DLD1 (cell line): ENCODE measurements around the gene ZFHX2.

Experiments
- in situ Hi-C: cut with HindIII; loops from 2 replicates; pipeline ENCODE4 v1.10.0; 2017; ENCODE audit warnings: low sequenced_read_pairs

The ZFHX2 gene

GRCh38 chr14:23561873-23562821 lies 10.6 kb upstream of the ZFHX2 start:
- in situ Hi-C loops: no loop called here

DNA sequence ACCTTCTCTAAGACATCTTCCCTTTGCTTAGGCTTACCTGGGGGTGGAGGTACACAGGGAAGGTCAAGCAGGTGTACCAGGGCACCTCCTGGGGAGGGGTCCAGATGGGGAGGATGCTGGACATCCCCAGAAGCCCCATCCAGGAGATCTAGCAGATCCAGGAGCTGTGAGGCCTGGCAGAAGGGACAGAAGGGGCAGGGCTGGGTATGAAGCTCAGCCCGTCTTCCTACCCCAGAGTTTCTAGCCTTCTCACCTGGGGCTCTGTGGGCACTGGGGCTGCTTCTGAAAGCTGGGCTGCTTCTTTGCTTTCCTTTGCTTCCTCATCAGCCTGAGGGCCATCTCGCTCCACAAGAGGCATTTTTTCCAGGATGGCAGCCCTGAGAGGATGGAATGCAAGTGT lies 9.7 kb upstream of the ZFHX2 start:
- in situ Hi-C loops: no loop called here

GRCh38 chr14:23559926-23560520 lies 8.5 kb upstream of the ZFHX2 start:
- in situ Hi-C loops: no loop called here

GRCh38 chr14:23559010-23559925 lies 7.7 kb upstream of the ZFHX2 start:
- in situ Hi-C loops: no loop called here

DNA sequence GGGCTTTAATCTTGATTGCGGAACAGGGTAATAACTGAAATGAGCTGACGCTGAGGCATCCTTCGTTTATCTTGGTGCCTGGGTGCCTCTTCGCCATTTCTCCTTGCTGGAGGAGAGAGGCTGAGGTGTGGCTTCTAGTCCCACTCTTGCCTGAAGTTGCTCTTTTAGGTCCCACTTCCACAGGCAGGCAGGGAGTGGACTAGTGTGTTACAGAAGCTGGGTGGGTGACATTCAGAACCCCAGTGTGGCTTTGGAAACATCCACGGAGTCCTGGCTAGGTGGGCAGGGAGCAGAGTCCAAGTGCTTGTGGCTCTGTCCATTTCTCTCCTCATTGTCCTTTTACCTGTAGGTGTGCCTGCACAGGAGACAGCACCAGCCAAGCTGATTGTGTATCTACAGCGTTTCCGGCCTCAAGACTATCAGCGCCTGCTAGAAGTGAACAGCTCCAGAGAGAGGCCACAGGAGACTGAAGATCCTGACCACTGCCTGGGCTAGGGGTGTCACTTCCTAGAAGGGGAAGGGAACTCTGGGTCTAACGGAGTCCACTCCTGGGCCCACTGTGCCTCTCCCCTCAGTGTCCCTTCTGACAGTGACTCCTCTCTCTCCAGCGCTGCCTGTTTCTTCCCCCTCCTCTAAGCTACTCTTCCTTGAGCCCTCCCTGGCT lies 6.9 kb upstream of the ZFHX2 start:
- in situ Hi-C loops: no loop called here

DNA sequence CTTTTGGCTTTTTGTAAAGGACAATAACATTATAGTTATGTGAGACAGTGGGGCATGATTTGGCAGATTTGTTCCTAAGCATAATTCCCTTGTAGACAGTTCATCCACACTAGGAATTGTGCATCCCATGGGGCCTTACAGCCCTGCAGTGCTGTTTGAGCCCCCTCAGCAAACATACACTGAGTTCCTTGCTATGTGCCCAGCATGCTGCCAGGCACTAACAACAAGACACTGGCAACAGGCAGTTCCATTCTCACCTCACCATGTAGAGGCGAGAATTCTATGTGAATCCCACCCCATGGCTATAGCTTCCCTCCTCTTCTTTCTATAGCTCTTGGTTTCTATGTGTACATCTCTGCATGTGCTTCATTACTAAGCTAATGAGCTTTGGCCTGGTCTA lies 6.4 kb upstream of the ZFHX2 start:
- in situ Hi-C loops: no loop called here

- in situ Hi-C loops: no loop called here
These were observed 6.0 kb upstream of the ZFHX2 start for GRCh38 chr14:23557521-23557920.

- in situ Hi-C loops: no loop called here
These were observed 5.3 kb upstream of the ZFHX2 start for GRCh38 chr14:23556700-23557440.

GRCh38 chr14:23555882-23556699 lies 4.5 kb upstream of the ZFHX2 start, which contains the start of gene THTPA:
THTPA (plus strand) TSS chr14:23556271; CDS start chr14:23556758, 487 bp downstream.
- in situ Hi-C loops: no loop called here

- in situ Hi-C loops: no loop called here
These were observed 3.9 kb upstream of the ZFHX2 start for GRCh38 chr14:23555533-23555881.

DNA sequence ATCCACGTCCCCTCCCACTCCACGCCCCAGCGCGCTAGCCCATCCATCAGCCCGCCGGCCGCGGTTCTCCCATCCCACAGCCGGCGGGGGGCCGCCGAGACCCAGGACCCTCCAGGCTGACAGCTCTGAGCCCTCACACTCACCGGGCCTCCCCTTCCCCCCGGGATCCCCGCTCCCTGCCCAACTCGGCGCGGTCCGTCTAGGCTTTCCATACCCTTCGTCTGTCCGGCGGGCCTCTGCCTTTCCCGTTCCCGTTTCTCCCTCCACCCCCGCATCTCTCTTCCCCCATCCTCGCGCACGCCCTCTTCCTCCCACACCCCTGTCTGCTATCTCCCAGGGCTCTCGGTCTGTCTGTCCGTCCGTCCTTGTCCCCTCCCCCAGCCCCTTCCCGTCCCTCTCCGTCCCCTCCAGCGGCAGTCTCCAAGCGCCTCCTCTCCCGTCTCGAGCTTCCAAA lies 726 bp downstream of the ZFHX2 start:
- in situ Hi-C loops: no loop called here

GRCh38 chr14:23550131-23550811 lies 1.3 kb downstream of the ZFHX2 start:
- in situ Hi-C loops: no loop called here

DNA sequence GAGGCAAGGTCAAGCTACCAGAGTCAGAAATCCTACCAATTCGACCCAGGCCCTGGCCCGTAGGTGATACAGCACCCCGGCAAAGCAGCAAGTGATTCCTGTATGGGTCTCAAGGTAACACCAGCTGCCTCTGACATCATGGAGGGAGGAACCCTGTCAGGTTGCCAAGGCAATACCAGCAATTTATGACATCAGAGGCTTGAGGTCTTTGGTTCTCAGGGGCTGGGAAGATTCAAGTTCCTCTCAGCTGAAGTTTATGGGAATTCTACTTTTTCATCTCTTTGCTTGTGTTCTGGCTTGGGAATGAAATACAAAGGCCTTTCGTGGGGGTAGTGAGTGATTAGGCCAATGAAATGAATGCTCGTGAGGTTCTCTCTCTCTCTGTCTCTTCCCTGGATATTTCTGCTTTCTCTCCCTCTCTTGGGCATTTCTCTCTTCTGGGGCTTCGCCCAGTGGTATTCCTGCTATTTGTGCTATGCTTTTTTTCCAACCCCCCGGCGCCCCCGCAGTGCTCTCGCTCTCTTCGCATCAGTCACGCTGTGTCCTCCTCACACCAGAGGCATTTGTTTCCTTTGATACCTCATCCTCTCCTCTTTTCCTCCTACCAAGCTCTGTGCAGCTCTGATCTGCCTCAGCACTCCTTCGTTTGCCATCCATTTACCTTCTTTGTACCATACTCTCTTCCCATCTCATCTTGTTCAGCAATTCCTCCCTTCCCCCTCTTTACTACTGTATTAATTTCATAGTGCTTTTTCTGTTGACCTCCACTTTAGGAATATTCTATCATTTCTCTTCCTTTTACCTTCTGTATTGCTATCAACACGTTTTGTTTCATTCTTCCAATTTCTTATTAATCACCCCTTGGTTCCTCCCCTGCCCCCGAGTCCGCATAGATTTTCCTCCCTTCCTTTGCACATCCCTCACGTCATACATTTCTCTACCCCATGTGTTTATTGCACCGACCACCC lies 2.9 kb downstream of the ZFHX2 start:
- in situ Hi-C loops: no loop called here

- in situ Hi-C loops: no loop called here
These were observed 3.6 kb downstream of the ZFHX2 start for GRCh38 chr14:23547924-23548323.

- in situ Hi-C loops: no loop called here
These were observed 5.0 kb downstream of the ZFHX2 start for GRCh38 chr14:23546450-23547035.

- in situ Hi-C loops: no loop called here
These were observed 5.7 kb downstream of the ZFHX2 start for GRCh38 chr14:23545740-23546365.
